Psoas muscle (tissue), 8 donors: ENCODE results near the gene PRCC. TPM values are rescaled to one million over a fixed set of nuclear protein-coding genes. Genes with fewer than 3 reads are reported as not detected.

Experiments used
- ATAC-seq, 4 donors: fragments of 200-7000 bp; cut with Tn5 transposase; one replicate each; pipeline ENCODE4 v1.9.1; 2020; ENCODE audit warnings: moderate library complexity in 3 of 4, mild to moderate bottlenecking in 2 of 4
- DNase-seq, 2 donors: peaks; one replicate each; pipeline ENCODE4 v3.0.0-alpha.2; 2020
- H3K27ac ChIP-seq: fragments of 200-600 bp; one replicate; pipeline ENCODE4 v1.8.0; 2022
- H3K27me3 ChIP-seq, 3 donors: fragments of 200-600 bp in 1 of 3; one replicate each; pipeline versions ENCODE4 v1.6.1 to v1.8.0; 2013 to 2022; ENCODE audit warnings: low read length in 2 of 3, mild to moderate bottlenecking in 2 of 3, moderate library complexity in 1 of 3; ENCODE audit not compliant: insufficient read depth in 3 of 3
- H3K36me3 ChIP-seq, 2 donors: fragments of 200-600 bp in 1 of 2; one replicate each; pipeline versions ENCODE4 v1.6.1 to v1.8.0; 2013 to 2022; ENCODE audit warnings: low read depth in 1 of 2, mild to moderate bottlenecking in 1 of 2, moderate library complexity in 1 of 2; ENCODE audit not compliant: insufficient read depth in 1 of 2
- H3K4me1 ChIP-seq: fragments of 200-600 bp; one replicate; pipeline ENCODE4 v1.8.0; 2022
- H3K4me3 ChIP-seq: fragments of 200-600 bp; one replicate; pipeline ENCODE4 v1.8.0; 2022; ENCODE audit warnings: mild to moderate bottlenecking
- H3K9me3 ChIP-seq: fragments of 200-600 bp; one replicate; pipeline ENCODE4 v1.8.0; 2022
- WGBS, 3 donors: extraction: QIAGEN DNeasy Blood & Tissue Kit; methylation state at CpG; one replicate each; pipeline versions ENCODE4 v1.1.6 to v1.1.7; 2013; 5-methylcytosine and 5-hydroxymethylcytosine counted together
- intact Hi-C, 2 donors: fragments of 100-400 bp; cut with DNase I; formaldehyde crosslinking; loops; one replicate each; pipeline versions ENCODE4 v1.11.0 to v1.14.2; 2022
- polyA plus RNA-seq, 3 donors: library from polyadenylated mRNA; stranded (reverse); fragments of 200-250 nt; gene quantifications; one replicate each; pipeline ENCODE4 v1.2.3, GENCODE V29; 2013
- total RNA-seq, 4 donors: library from RNA; stranded (reverse); fragmentation: NEBNext Ultra II Directional in 2 of 4; extraction: Animal tissue kit (Norgen Biotek cat#: 25700) in 2 of 4; gene quantifications; one replicate each; pipeline versions ENCODE4 v1.2.1 to v1.2.4, GENCODE V29; 2021 to 2023
- TF ChIP-seq, protein P1 (sequence below): fragments of 200-600 bp; IDR thresholded peaks from one replicate; pipeline ENCODE4 v1.8.0; 2022; ENCODE audit warnings: antibody characterized with exemption
- donor health status: healthy with polysubstance abuse.
- donor health status: DM: no; HTN: no; CAD: no; lungs with moderate emphysema.
- donor health status: Bipolar disorder and iron deficiency.
- donor health status: healthy.
- donor health status: DM: yes; HTN: yes; CAD: no.
- donor health status: DM: no; HTN: no; CAD: no.
- donor health status: DM: no; HTN: no; CAD: no.
- donor health status: DM: yes; HTN: yes; CAD: no.

PRCC gene
- total and polyA plus RNA-seq, 7 donors = 43.7 to 107 (median 68.8) TPM

DNA sequence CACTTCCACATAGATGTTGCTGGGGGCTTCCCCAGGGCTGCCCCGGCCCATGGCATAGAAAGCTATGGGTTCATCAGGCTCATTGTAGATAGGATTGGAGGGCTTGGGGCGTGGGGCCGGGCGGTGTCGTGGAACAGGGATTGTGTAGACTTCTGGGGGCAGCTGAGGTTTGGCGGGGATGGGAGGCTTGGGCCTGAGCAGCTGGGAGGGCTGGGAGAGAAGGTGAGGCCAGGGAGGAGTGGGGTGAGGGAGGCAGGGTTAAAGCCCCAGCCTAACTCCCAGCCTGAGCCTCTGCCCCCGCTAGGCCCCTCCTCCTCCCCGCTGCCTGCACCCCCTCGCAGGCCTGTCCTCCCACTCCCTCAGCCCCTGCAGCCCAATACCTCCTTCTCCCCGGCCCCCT, 41.9 kb downstream of the PRCC start:
- ATAC-seq = no peak
- Histone ChIP-seq H3K27ac (no peak overlapping the region), H3K27me3 (peaks cover 0 to 4% (median 3%) of the 10 kb centered on the region in 3 donors), H3K36me3 (no peaks in the 10 kb centered on the region), H3K4me1 (peaks cover 30% of the 10 kb centered on the region), H3K4me3 (no peak overlapping the region), H3K9me3 (no peaks in the 10 kb centered on the region)
- WGBS, 3 donors = 90 to 95% (median 95%) methylated on average over 8 to 10 of the region's 10 CpGs
- TF ChIP-seq, protein P1, sequence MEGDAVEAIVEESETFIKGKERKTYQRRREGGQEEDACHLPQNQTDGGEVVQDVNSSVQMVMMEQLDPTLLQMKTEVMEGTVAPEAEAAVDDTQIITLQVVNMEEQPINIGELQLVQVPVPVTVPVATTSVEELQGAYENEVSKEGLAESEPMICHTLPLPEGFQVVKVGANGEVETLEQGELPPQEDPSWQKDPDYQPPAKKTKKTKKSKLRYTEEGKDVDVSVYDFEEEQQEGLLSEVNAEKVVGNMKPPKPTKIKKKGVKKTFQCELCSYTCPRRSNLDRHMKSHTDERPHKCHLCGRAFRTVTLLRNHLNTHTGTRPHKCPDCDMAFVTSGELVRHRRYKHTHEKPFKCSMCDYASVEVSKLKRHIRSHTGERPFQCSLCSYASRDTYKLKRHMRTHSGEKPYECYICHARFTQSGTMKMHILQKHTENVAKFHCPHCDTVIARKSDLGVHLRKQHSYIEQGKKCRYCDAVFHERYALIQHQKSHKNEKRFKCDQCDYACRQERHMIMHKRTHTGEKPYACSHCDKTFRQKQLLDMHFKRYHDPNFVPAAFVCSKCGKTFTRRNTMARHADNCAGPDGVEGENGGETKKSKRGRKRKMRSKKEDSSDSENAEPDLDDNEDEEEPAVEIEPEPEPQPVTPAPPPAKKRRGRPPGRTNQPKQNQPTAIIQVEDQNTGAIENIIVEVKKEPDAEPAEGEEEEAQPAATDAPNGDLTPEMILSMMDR = no peak
- intact Hi-C loops = no loop called here
- DNase-seq = no peak

DNA sequence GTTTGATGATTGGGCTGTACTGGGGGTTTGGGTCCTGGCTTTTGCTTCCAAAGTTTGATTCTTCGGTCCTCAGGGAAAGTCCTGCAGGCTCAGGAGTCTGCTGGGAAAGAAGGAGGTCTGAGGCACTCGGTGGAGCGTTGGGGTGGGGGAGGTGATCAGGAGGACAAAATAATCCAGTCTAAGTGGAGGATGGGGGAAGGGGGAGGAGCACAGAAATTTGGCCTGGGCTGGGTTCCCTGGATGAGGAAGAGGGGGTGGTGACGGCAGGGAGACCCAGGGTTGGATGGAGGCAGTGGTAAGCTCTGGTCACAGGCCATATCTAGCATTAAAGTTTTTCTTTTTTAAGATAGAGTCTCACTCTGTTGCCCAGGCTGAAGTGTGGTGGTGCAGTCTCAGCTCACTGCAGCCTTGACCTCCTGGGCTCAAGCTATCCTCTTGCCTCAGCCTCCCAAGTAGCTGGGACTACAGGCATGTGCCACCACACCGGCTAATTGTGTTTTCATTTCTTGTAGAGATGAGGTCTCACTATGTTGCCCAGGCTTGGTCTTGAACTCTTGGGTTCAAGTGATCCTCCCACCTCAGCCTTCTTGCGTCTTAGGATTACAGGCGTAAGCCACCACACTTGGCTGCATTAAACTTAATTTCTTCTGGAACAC, 42.5 kb downstream of the PRCC start:
- DNase-seq (no peak), ATAC-seq (no peak)
- no peaks in the 10 kb centered on the region for H3K9me3 ChIP-seq
- WGBS, 3 donors = 79 to 88% (median 81%) methylated on average over 7 of the region's 7 CpGs
- peaks cover 0 to 4% (median 3%) of the 10 kb centered on the region in 3 donors for H3K27me3 ChIP-seq
- intact Hi-C loops = no loop called here
- no peak overlapping the region for H3K4me3 ChIP-seq
- peaks cover 25% of the 10 kb centered on the region for H3K4me1 ChIP-seq
- no peak overlapping the region for H3K27ac ChIP-seq
- no peaks in the 10 kb centered on the region for H3K36me3 ChIP-seq
- TF ChIP-seq, protein P1 = no peak

DNA sequence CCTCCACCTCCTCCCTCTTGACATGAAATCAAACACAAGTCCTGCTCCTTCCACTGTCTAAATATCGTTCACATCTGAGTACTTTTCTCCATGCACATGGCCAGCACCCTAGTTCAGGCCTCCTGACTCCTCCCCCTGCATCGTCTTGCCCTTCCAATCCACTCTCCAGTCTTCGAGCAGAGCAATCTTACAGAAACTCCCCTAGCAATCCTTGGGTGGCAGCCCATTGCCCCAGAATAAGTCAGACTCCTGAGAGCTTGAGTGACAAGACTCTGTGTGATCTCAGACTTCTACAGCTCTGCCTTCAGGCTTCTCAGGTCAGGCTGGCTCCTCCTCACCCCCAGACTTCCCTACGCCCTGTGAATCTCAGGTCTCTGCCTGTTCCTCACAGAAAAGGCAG, 43.8 kb downstream of the PRCC start:
- H3K4me1 ChIP-seq = peaks cover 15% of the 10 kb centered on the region
- ATAC-seq = no peak
- H3K27ac ChIP-seq = no peak overlapping the region
- H3K27me3 ChIP-seq = peaks cover 0 to 4% (median 3%) of the 10 kb centered on the region in 3 donors
- H3K36me3 ChIP-seq = no peaks in the 10 kb centered on the region
- H3K9me3 ChIP-seq = no peaks in the 10 kb centered on the region
- intact Hi-C loops = no loop called here
- 48 to 66% (median 56%) methylated on average over 4 of the region's 4 CpGs for WGBS, 3 donors
- no peak for DNase-seq
- TF ChIP-seq, protein P1 = no peak
- no peak overlapping the region for H3K4me3 ChIP-seq

DNA sequence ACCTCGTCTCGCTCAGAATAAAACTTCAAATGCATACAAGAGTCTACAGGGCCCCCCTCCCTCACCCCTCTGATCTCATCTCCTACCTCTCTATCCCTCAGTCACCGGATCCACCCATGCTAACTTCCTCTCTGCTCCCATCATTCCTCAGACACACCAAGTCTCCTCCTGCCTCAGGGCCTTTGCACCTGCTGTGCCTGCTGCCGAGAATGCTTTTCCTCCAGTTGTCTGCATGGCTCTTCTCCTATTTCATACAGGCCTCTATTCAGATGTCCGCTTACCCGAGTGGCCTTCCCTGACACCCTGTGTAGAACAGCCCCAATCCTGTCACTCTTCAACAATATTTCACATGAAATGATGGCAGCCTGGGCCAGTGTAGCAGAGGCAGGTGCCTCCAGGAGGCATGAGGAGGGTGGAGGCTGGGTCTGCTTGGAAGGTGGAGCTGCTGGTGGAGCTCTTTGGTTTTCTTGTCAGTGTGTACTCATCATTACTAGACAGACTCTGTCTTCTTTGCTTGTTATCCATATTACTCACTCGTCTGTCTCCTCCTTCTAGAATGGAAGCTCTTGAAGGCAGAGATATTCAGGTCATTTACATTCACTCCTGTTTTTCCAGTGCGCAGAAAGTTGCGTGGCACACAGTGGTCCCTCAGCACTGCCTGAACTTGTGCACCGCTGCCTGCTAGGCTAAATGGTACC, 45.1 kb downstream of the PRCC start:
- H3K4me1 ChIP-seq = peaks cover 7% of the 10 kb centered on the region
- H3K9me3 ChIP-seq = no peaks in the 10 kb centered on the region
- no peak for DNase-seq
- WGBS, 3 donors = 95 to 98% (median 97%) methylated on average over 10 of the region's 10 CpGs
- H3K4me3 ChIP-seq = no peak overlapping the region
- no peak overlapping the region for H3K27ac ChIP-seq
- no peaks in the 10 kb centered on the region for H3K36me3 ChIP-seq
- TF ChIP-seq, protein P1 = no peak
- peaks cover 0 to 4% (median 3%) of the 10 kb centered on the region in 3 donors for H3K27me3 ChIP-seq
- intact Hi-C loops = no loop called here
- no peak for ATAC-seq
